GDM1 (cell line): Measurements from ENCODE around the gene B3GNT2.
"Not testable (repeated sequence)": the region's sequence is repeated elsewhere in the genome, so short reads cannot be mapped to it uniquely, and the experiment has no call there.

Experiments used
- DNase-seq: peaks from one replicate; lab custom pipeline; 2025; lab: John Stamatoyannopoulos, UW

Gene B3GNT2

GRCh38 chr2:62238236-62238635, 42.3 kb downstream of the B3GNT2 start:
- no peak for DNase-seq

GRCh38 chr2:62240546-62240945, 44.6 kb downstream of the B3GNT2 start:
- DNase-seq = no peak

- no peak for DNase-seq
Observed at GRCh38 chr2:62243983-62244382, 48.1 kb downstream of the B3GNT2 start.

GRCh38 chr2:62248226-62248625, 52.3 kb downstream of the B3GNT2 start:
- no peak for DNase-seq

- DNase-seq = no peak
Observed at GRCh38 chr2:62250239-62250638, 54.3 kb downstream of the B3GNT2 start.

- DNase-seq = no peak
Observed at GRCh38 chr2:62254424-62255266, 58.7 kb downstream of the B3GNT2 start.

GRCh38 chr2:62257466-62257865, 61.6 kb downstream of the B3GNT2 start:
- no peak for DNase-seq

- DNase-seq = no peak
Observed at GRCh38 chr2:62263076-62263715, 67.3 kb downstream of the B3GNT2 start.

- DNase-seq = no peak
Observed at GRCh38 chr2:62264186-62264585, 68.3 kb downstream of the B3GNT2 start.

GRCh38 chr2:62265106-62265505, 69.2 kb downstream of the B3GNT2 start:
- DNase-seq = peak; percentile 9

- DNase-seq = no peak
Observed at GRCh38 chr2:62266433-62267038, 70.6 kb downstream of the B3GNT2 start.

GRCh38 chr2:62267696-62268095, 71.8 kb downstream of the B3GNT2 start:
- no peak for DNase-seq

- DNase-seq = not testable (repeated sequence)
Observed at GRCh38 chr2:62268681-62269188, 72.8 kb downstream of the B3GNT2 start.

GRCh38 chr2:62270728-62271127, 74.8 kb downstream of the B3GNT2 start:
- DNase-seq = peak; percentile 14
